ENCODE data around the gene GRM8.

The GRM8 gene

GRCh38 chr7:127040042-127040441 is 212.7 kb downstream of the GRM8 start:
- DNase-seq (ENCODE audit: extremely low read depth, low read depth): no peak
- no peak for TF ChIP-seq CTCF (IDR thresholded peaks at IDR 0.05; ENCODE audit: low read depth, low read length)

DNA sequence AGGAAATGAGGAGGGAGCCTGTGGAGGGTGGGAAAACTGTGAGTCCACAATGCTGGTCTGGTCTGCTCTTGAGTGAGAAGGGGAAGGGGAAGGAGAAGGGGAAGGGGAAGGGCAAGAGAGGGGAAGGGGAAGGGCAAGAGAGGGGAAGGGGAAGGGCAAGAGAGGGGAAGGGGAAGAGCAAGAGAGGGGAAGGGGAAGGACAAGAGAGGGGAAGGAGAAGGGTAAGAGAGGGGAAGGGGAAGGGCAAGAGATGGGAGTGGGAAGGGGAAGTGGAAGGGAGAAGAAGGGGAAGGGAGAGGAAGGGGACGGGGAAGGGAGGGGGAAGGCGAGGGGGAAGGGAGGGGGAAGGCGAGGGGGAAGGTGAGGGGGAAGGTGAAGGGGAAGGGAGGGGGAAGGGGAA is 213.2 kb downstream of the GRM8 start:
- DNase-seq (ENCODE audit: extremely low read depth, low read depth): no peak
- TF ChIP-seq CTCF (IDR thresholded peaks at IDR 0.05; ENCODE audit: low read depth, low read length): no peak

DNA sequence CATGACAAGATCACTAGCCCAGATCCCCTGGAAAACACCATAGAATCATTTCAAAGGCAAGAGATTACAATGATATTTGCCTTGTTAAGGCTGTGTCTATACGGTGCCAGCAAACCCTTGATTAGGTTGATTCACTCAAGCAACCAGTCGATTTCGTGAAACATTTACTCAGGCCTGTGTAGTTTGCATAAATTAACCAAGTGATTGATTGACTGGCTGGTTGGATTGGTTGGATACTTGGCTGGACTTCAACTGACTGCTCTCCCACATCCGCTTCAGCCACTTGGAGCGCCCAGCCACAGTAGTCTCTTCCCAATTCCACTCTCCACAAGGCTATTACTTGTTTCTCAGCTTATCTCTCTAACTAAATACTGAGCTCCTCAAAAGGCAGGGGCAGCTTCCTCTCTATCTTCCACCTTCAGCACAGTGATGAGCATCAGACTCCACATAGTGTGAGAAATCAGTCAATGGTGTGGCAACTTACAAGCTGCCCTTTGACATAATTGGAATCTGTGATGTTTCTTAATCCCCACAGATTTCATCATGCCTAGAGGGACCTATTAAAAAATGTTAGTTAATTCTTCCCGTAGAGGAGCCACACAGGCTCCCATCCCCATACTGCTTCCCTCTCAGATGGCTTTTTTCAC is 217.4 kb downstream of the GRM8 start:
- no peak for TF ChIP-seq CTCF (IDR thresholded peaks at IDR 0.05; ENCODE audit: low read depth, low read length)
- no peak for DNase-seq (ENCODE audit: extremely low read depth, low read depth)

- no peak for DNase-seq (ENCODE audit: extremely low read depth, low read depth)
- TF ChIP-seq CTCF (IDR thresholded peaks at IDR 0.05; ENCODE audit: low read depth, low read length): no peak
These were observed 218.4 kb downstream of the GRM8 start for GRCh38 chr7:127034186-127034806.

DNA sequence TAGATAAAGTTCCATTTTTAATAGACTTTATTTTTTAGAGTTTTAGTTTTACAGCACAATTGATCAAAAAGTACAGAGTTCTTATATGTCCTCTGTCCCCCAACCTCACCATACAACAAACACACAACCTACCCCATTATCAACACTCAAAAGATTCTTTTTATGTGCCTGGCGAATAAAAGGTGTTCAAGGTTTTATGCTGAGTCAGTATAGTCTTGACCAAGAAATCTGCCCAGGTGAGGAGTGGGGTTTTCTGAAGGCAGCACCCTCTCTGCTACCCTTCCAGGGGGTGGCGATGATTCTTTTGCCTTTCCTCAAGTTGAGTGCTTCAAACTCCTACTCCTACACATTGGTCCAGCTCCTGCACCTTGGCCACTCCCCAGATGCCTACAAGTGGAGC is 222.9 kb downstream of the GRM8 start:
- no peak for TF ChIP-seq CTCF (IDR thresholded peaks at IDR 0.05; ENCODE audit: low read depth, low read length)
- no peak for DNase-seq (ENCODE audit: extremely low read depth, low read depth)

GRCh38 chr7:127021857-127022256 is 230.9 kb downstream of the GRM8 start:
- no peak for TF ChIP-seq CTCF (IDR thresholded peaks at IDR 0.05; ENCODE audit: low read depth, low read length)
- no peak for DNase-seq (ENCODE audit: extremely low read depth, low read depth)

DNA sequence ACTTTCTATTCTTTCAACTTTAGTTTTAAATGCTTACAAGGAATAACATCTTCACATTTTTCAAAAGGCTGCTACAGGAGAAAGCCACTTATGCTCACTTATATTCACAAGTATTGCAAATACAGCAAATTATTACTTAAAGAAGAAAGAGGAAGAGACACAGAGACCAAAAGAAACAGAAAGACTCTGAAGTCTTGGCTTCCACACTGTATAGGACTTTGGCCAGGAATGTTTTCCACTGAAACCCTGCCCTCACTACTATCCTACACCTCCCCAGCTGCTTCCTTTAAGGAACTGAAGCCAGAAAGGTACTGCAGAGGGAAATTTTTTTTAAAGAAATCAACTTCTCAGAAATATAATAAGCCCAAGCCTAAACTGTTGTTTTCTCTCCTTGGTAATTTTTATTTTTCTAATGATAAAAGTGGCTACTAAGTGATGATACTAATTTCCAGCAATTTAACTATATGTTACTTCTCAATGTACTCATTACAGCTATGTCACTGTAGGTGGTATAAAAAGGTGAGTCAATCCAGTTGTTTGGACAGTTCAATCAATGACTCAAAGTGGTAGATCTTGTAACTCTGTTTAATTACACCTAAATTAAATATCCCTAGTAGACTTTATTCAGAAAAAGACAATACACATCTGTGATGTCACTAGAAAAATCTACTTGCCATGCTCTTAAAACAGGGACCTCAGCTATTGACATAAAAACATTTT is 231.6 kb downstream of the GRM8 start:
- DNase-seq (ENCODE audit: extremely low read depth, low read depth): no peak
- no peak for TF ChIP-seq CTCF (IDR thresholded peaks at IDR 0.05; ENCODE audit: low read depth, low read length)
